Glutamatergic neuron (in vitro differentiated cells): ENCODE measurements around the gene CHD6. TPM values are rescaled to one million over a fixed set of nuclear protein-coding genes. Genes with fewer than 3 reads are reported as not detected.

Experiments used
- DNase-seq: peaks from one replicate; pipeline ENCODE4 v3.0.0; 2022
- H3K27ac Mint-ChIP-seq: one replicate; pipeline ENCODE4 v1.8.0; 2020; ENCODE audit warnings: mild to moderate bottlenecking, mixed read lengths, inconsistent platforms; ENCODE audit not compliant: unreplicated experiment
- H3K27me3 Mint-ChIP-seq: one replicate; pipeline ENCODE4 v1.8.0; 2020; ENCODE audit warnings: mild to moderate bottlenecking, moderate library complexity, mixed read lengths, inconsistent platforms; ENCODE audit not compliant: unreplicated experiment
- H3K36me3 Mint-ChIP-seq: one replicate; pipeline ENCODE4 v1.8.0; 2020; ENCODE audit warnings: mild to moderate bottlenecking, mixed read lengths, inconsistent platforms; ENCODE audit not compliant: unreplicated experiment
- H3K4me1 Mint-ChIP-seq: one replicate; pipeline ENCODE4 v1.8.0; 2020; ENCODE audit warnings: mild to moderate bottlenecking, low read depth, mixed read lengths, inconsistent platforms; ENCODE audit not compliant: unreplicated experiment
- H3K4me3 Mint-ChIP-seq: one replicate; pipeline ENCODE4 v1.8.0; 2020; ENCODE audit warnings: mild to moderate bottlenecking, mixed read lengths, inconsistent platforms; ENCODE audit not compliant: unreplicated experiment
- H3K9me3 Mint-ChIP-seq: one replicate; pipeline ENCODE4 v1.8.0; 2020; ENCODE audit warnings: mild to moderate bottlenecking, moderate library complexity, mixed read lengths, inconsistent platforms; ENCODE audit not compliant: unreplicated experiment
- total RNA-seq: library from RNA; stranded (reverse); fragmentation: NEBNext Ultra II Directional; extraction: Animal tissue kit (Norgen Biotek cat#: 25700); gene quantifications from one replicate; pipeline ENCODE4 v1.2.1, GENCODE V29; 2021; ENCODE audit not compliant: unreplicated experiment
- TF ChIP-seq, protein P1 (sequence below): fragments of 200-600 bp; sonication (generic); IDR thresholded peaks from one replicate; pipeline ENCODE4 v1.5.0; 2021; ENCODE audit not compliant: partially characterized antibody, unreplicated experiment

CHD6 gene
- total RNA-seq, 1 donor from 2014 or later: 85.6 TPM

DNA sequence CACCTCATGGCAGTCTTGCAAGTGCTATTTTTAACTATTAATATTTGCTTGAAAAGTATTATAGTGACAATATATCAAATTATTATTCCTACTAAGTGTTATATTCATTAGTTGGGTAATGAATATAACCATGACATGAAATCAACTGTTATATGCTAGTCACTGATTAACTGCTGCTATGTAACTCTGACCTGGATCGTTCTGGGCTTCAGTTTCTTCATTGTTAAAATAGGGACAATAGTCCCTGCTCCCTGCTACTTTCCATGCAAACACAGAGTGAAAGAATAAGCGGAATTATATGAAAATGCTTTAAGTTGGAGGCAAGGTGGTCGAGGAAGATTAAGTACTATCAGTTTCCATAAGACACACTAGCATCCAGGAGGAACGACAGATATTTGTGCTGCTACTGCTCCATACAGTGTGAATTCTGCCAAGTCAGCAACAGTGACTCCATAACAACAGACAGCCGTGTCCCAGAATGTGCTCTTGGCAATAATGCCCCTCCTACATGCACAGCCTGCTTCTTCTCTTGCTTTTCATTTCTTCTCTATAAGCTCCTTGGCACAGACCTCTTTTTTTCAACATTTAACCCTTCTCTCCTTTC lies 107.2 kb downstream of the CHD6 start:
- H3K4me3 Mint-ChIP-seq: no peak overlapping the region
- H3K27ac Mint-ChIP-seq: no peak overlapping the region
- TF ChIP-seq, protein P1, sequence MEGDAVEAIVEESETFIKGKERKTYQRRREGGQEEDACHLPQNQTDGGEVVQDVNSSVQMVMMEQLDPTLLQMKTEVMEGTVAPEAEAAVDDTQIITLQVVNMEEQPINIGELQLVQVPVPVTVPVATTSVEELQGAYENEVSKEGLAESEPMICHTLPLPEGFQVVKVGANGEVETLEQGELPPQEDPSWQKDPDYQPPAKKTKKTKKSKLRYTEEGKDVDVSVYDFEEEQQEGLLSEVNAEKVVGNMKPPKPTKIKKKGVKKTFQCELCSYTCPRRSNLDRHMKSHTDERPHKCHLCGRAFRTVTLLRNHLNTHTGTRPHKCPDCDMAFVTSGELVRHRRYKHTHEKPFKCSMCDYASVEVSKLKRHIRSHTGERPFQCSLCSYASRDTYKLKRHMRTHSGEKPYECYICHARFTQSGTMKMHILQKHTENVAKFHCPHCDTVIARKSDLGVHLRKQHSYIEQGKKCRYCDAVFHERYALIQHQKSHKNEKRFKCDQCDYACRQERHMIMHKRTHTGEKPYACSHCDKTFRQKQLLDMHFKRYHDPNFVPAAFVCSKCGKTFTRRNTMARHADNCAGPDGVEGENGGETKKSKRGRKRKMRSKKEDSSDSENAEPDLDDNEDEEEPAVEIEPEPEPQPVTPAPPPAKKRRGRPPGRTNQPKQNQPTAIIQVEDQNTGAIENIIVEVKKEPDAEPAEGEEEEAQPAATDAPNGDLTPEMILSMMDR: no peak
- DNase-seq: no peak
- peaks cover 16% of the 10 kb centered on the region for H3K4me1 Mint-ChIP-seq
- no peaks in the 10 kb centered on the region for H3K36me3 Mint-ChIP-seq
- H3K9me3 Mint-ChIP-seq: no peaks in the 10 kb centered on the region
- H3K27me3 Mint-ChIP-seq: peaks cover 3% of the 10 kb centered on the region

DNA sequence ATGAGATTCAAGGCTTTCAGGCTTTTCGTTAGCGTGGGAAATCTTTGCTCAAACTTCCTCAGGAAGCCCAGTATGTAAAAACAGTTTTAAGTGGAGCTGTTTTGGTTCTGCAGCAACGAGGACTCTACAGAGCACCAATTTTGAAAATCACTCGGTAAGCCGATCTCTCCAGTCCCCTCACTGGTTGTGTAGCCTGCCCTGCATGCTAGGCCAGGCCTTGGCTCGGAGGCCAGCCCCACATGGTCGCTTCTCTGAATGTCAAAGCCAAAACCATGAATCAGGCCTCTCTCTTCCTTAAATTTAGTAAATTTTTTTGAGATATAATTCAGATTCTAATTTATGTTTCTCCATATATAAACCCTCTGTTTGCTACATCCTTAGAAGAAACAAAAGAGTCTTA lies 108.0 kb downstream of the CHD6 start:
- H3K4me3 Mint-ChIP-seq: no peak overlapping the region
- TF ChIP-seq, protein P1: no peak
- peaks cover 3% of the 10 kb centered on the region for H3K27me3 Mint-ChIP-seq
- no peaks in the 10 kb centered on the region for H3K36me3 Mint-ChIP-seq
- no peak overlapping the region for H3K27ac Mint-ChIP-seq
- H3K4me1 Mint-ChIP-seq: peaks cover 16% of the 10 kb centered on the region
- no peak for DNase-seq
- no peaks in the 10 kb centered on the region for H3K9me3 Mint-ChIP-seq

DNA sequence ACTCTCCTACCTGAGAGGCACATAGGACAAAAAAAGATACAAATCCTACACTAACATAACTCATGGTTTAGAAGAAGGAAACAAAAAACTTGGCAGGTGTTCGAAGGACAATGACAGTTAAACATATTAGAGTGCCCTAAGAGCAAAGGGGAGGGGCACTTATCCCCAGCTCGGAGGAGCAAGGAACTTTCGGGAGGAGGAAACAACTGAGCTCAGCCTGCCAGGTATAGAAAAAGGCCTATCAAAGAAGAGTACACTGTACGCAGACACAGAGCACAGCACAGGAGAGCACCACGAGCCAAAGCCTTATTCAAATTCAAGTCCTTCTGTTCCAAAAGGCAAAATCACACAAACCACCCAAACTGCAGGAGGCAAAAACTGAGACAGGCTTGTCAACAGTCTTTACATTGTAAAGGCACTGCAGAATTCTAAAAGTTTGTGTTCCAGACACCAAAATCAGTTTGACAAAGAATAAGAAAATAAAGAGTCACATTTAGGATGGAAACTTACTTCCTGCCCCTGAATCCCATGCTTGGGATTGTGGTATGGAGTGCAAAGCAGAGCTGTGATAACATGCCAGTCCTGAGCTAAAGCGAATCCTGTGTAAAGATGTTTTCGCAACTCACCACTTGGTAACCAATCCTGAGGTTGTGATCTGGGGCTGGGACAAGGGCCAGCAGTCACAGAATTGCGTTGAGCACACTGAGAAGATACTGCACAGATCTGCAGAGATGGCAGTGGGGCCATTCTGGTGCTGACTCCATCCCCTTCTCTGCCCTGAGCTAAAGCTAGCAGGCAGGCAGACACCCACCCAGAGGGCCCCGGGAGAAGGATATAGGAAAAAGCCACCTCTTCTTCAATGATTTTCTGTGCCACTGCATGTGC lies 108.6 kb downstream of the CHD6 start:
- no peak overlapping the region for H3K4me3 Mint-ChIP-seq
- H3K27ac Mint-ChIP-seq: no peak overlapping the region

DNA sequence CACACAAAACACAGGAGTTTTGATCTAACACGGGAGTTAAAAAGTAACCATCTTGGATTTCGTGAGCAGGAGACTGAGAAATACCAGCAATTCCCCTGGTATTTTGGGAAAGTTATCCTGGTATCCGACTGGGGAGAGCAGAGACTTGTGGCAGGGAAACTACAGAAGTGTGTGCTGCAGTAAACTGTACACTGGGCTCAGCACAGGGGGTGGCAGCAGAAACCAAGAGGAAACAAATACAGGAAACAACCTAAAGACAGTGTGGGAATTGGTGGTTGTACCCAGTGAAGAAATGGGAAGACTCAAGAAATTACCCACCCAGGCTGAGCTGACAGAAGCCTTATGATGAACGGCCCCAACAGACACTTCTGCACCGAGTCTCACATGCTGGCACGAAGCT lies 109.8 kb downstream of the CHD6 start:
- DNase-seq: no peak
- H3K27me3 Mint-ChIP-seq: peaks cover 3% of the 10 kb centered on the region
- TF ChIP-seq, protein P1: no peak
- no peaks in the 10 kb centered on the region for H3K9me3 Mint-ChIP-seq
- no peak overlapping the region for H3K27ac Mint-ChIP-seq
- H3K4me3 Mint-ChIP-seq: no peak overlapping the region
- no peaks in the 10 kb centered on the region for H3K36me3 Mint-ChIP-seq
- H3K4me1 Mint-ChIP-seq: peaks cover 16% of the 10 kb centered on the region

More for the DNA sequence above, 108.6 kb downstream of the CHD6 start:
- no peaks in the 10 kb centered on the region for H3K36me3 Mint-ChIP-seq
- no peak for DNase-seq
- peaks cover 16% of the 10 kb centered on the region for H3K4me1 Mint-ChIP-seq
- no peaks in the 10 kb centered on the region for H3K9me3 Mint-ChIP-seq
- TF ChIP-seq, protein P1: no peak
- H3K27me3 Mint-ChIP-seq: peaks cover 3% of the 10 kb centered on the region

DNA sequence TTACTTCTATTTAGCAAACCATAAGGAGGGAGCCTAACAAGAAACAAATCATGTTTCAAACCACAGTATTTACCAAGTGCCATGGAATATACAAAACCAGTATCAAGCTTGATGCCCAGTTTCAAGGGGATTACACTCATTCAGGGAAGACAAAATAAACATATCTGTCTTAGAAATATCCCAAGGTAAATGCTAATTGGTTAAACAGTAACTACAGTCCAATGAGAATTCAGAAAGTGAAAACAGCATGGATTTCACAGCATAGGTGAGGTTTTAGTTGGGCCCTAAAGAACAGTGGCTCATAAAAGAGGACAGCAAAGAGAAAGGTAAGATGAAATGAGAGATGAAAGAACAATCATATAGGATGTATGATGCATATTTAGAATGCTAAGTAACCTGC lies 110.3 kb downstream of the CHD6 start:
- Mint-ChIP-seq H3K27me3 (peaks cover 3% of the 10 kb centered on the region), H3K4me1 (peaks cover 16% of the 10 kb centered on the region), H3K27ac (no peak overlapping the region), H3K4me3 (no peak overlapping the region), H3K9me3 (no peaks in the 10 kb centered on the region), H3K36me3 (no peaks in the 10 kb centered on the region)
- DNase-seq: no peak
- TF ChIP-seq, protein P1: no peak
